Central memory CD8-positive, alpha-beta T cell (primary cell): Measurements from ENCODE around the gene MYT1.

Source experiments
- ATAC-seq: fragments of 150-1000 bp; cut with Tn5 transposase; replicated peaks from 2 replicates; pipeline ENCODE4 v1.10.0; 2022; ENCODE audit warnings: mild to moderate bottlenecking, moderate FRiP score, moderate number of reproducible peaks; ENCODE audit not compliant: poor library complexity, severe bottlenecking; ENCODE audit errors: extremely low read depth
- DNase-seq, 2 donors: peaks; one replicate each; pipeline ENCODE4 v3.0.0; 2021; ENCODE audit warnings: low spot score in 2 of 2
- H3K27ac Mint-ChIP-seq: one replicate; pipeline ENCODE4 v1.8.0; 2022; ENCODE audit warnings: low read depth, mild to moderate bottlenecking, moderate library complexity, mixed read lengths
- H3K27me3 Mint-ChIP-seq: one replicate; pipeline ENCODE4 v1.8.0; 2022; ENCODE audit warnings: mixed read lengths
- H3K36me3 Mint-ChIP-seq: one replicate; pipeline ENCODE4 v1.8.0; 2022; ENCODE audit warnings: mild to moderate bottlenecking, moderate library complexity, mixed read lengths; ENCODE audit not compliant: insufficient read depth
- H3K4me1 Mint-ChIP-seq: one replicate; pipeline ENCODE4 v1.8.0; 2022; ENCODE audit warnings: mixed read lengths
- H3K4me3 Mint-ChIP-seq: one replicate; pipeline ENCODE4 v1.8.0; 2022; ENCODE audit warnings: mild to moderate bottlenecking, moderate library complexity, mixed read lengths
- H3K9me3 Mint-ChIP-seq: one replicate; pipeline ENCODE4 v1.8.0; 2022; ENCODE audit warnings: mixed read lengths

MYT1 gene

DNA sequence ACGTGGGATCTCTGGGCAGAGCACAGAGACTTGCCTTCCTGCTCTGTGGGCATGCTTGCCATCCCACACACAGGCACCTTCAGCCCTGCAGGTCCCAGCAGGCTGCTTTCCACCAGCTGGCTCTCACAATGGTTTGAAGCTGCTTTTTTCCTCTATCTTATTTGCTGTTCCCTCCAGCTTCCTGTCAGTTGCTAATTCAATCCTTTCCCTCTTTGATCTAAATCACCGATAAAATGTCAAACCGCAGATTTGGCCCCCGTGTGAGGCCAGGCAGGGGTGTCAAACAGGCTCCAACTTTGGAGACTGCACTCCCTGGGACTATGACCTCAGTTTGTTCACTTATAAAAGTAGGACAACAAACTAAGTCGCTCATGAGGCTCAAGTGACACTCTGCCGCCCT, 50.7 kb downstream of the MYT1 start:
- Mint-ChIP-seq H3K4me3 (no peak overlapping the region), H3K27ac (no peak overlapping the region), H3K4me1 (peaks cover 27% of the 10 kb centered on the region), H3K9me3 (no peaks in the 10 kb centered on the region), H3K36me3 (peaks cover 3% of the 10 kb centered on the region), H3K27me3 (peaks cover 11% of the 10 kb centered on the region)
- no peak for ATAC-seq
- no peak for DNase-seq

DNA sequence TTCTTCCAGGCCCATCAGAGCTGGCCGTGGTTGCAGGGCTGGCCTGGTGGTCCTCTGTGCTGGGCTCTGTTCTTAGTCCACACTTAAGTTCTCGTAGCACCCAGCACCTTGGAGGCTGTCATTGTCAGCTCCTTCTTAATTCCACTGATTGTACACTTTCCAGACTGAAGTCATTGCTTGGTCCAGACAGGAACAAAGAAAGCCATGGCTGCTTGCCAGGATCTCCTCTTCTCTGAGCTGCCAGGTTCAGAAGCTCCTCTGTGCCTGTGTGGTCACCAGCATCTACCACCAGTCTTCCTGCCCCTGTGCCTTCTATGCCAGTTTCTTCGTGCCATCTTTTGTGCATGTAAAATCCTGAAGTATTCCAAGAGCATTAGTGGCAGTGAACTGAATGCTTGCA, 51.8 kb downstream of the MYT1 start:
- Mint-ChIP-seq H3K27ac (no peak overlapping the region), H3K9me3 (no peaks in the 10 kb centered on the region), H3K27me3 (peaks cover 10% of the 10 kb centered on the region), H3K36me3 (peaks cover 3% of the 10 kb centered on the region), H3K4me3 (no peak overlapping the region), H3K4me1 (peaks cover 27% of the 10 kb centered on the region)
- DNase-seq (no peak), ATAC-seq (no peak)

DNA sequence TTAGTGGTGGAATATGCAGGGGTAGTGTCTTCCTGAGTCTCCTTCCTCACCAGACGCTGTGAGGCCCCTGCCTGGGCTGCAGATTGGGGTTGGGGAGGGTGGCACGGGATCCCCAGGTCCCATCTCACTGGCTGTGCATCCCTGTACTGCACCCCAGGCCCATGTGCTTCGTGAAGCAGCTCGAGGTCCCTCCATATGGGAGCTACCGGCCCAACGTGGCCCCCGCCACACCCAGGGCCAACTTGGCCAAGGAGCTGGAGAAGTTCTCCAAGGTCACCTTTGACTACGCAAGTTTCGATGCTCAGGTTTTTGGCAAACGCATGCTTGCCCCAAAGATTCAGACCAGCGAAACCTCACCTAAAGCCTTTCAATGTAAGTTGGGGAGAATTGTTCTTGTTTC, 52.7 kb downstream of the MYT1 start:
- peaks cover 20% of the 10 kb centered on the region for H3K4me1 Mint-ChIP-seq
- H3K27me3 Mint-ChIP-seq, result peaks cover 19% of the 10 kb centered on the region
- no peak overlapping the region for H3K4me3 Mint-ChIP-seq
- H3K27ac Mint-ChIP-seq, result no peak overlapping the region
- H3K36me3 Mint-ChIP-seq, result peaks cover 3% of the 10 kb centered on the region
- H3K9me3 Mint-ChIP-seq, result no peaks in the 10 kb centered on the region
- DNase-seq, result no peak
- ATAC-seq, result no peak

DNA sequence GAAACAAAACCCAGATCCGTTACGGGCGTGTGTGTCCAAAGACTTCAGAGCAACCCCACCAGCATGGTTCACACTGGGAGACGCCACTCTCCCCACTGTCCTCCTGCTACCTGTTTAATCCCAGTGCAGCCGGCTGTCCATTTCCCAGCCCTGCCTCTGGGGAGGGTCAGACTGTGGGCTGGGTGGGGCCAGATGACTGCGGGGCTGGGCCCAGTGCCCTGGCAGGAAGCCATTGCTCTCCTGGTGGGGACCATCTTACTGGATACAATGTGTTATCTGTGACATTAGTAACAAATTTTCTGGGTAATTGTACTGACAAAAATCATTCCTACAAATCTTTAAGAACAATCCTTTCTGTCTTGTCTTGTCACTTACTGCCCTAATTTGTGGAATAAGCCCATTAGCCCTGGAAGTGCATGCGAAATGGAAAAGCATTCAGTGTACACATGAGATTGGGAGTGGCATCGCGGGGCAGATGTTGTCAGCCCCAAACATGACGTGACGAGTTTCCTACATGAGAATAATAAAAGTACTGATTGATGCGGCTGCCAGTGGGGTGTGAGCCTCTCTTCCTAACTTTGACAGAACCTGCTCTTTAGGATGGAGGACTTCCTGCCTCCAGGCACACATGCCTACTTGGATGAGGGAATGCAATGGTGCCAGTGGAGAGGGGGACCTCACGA, 53.4 kb downstream of the MYT1 start:
- Mint-ChIP-seq H3K9me3 (no peaks in the 10 kb centered on the region), H3K27me3 (peaks cover 20% of the 10 kb centered on the region), H3K27ac (no peak overlapping the region), H3K4me3 (no peak overlapping the region), H3K36me3 (peaks cover 3% of the 10 kb centered on the region), H3K4me1 (peaks cover 19% of the 10 kb centered on the region)
- DNase-seq (no peak), ATAC-seq (no peak)

DNA sequence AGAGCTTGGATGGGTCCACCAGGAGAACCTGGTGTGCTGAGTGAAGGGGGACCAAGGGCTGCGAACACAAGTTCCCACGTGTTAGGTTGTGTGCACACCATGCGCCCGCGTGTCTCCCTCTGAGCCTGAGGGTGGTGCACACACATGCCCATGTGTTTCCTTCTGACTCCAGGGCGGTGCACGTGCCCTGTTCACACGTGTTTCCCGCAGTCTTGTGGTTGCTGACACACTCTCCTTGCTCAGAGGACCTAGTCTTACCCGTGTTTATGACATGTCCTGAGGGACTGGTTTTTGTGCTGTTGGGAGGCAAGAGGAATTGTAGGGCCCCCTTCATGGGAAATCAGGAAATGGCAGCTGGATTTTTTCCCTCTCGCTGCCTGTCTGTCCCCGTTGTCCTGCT, 55.0 kb downstream of the MYT1 start:
- Mint-ChIP-seq H3K9me3 (no peaks in the 10 kb centered on the region), H3K4me3 (no peak overlapping the region), H3K27me3 (peaks cover 34% of the 10 kb centered on the region), H3K36me3 (no peaks in the 10 kb centered on the region), H3K4me1 (peaks cover 26% of the 10 kb centered on the region), H3K27ac (no peak overlapping the region)
- DNase-seq, result no peak
- ATAC-seq, result no peak

DNA sequence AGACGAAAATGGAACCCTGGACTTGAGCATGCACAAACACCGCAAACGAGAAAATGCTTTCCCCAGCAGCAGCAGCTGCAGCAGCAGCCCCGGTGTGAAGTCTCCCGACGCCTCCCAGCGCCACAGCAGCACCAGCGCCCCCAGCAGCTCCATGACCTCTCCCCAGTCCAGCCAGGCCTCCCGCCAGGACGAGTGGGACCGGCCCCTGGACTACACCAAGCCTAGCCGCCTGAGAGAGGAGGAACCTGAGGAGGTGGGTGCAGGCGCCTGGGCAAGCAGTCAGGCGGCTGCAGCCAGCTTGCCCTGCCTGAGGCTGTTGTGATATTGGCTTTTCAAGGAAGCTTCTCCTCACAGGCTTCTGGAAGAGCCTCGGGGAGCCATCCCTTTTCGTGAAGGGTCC, 55.5 kb downstream of the MYT1 start:
- H3K27ac Mint-ChIP-seq, result no peak overlapping the region
- ATAC-seq, result no peak
- H3K4me3 Mint-ChIP-seq, result no peak overlapping the region
- no peak for DNase-seq
- peaks cover 37% of the 10 kb centered on the region for H3K27me3 Mint-ChIP-seq
- H3K36me3 Mint-ChIP-seq, result no peaks in the 10 kb centered on the region
- H3K9me3 Mint-ChIP-seq, result no peaks in the 10 kb centered on the region
- peaks cover 26% of the 10 kb centered on the region for H3K4me1 Mint-ChIP-seq

DNA sequence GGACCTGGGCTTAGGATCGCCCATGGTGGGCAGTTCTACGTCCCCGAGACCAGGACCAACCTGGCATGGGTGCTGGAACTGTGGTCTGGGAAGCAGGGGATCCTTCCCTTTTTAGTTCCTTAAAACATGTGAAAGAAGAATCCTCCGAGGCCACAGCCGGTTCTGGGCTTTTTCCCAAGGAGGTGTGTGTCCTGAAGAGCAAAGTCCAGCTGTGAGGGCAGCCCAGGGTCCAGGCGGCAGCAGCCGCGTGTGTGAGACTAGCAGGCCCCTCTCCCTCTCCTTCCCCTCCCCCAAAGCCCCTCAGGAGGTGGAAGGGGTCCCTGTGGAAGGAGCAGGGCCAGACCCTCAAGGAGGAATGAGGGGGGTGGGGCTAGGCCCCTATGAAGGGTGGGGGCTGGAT, 56.2 kb downstream of the MYT1 start:
- Mint-ChIP-seq H3K4me1 (peaks cover 22% of the 10 kb centered on the region), H3K27ac (no peak overlapping the region), H3K9me3 (no peaks in the 10 kb centered on the region), H3K36me3 (no peaks in the 10 kb centered on the region), H3K27me3 (peaks cover 37% of the 10 kb centered on the region), H3K4me3 (no peak overlapping the region)
- DNase-seq, result no peak
- ATAC-seq, result no peak

DNA sequence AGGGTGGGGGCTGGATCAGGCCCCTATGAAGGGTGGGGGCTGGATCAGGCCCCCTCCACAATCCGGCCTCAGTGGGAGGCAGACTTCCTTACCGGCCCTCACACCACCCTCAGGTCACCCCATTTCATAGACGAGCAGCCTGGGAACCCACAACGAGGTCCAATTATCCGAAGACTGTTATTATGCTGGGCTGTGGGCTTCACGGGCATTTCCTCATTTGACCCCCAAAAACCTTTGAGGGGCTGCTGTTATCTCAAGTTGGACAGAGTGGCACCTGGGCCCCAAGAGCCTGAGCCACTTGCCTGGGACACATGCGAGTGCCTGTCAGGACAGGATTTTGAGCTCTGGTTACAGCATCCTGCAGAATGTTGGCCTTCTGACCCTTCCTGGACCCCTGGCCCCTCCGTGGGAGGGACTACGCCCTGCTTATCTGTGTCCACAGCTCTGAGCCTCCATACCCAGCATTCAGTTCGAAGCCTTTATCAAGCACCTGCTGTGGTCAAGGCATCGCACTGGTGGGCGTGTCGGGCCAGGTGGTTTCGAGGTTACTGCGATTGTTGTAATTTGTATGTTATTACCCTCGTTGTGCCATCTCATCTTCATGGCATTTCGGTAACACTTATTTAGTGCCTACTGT, 56.8 kb downstream of the MYT1 start:
- DNase-seq, result no peak
- Mint-ChIP-seq H3K27ac (no peak overlapping the region), H3K27me3 (peaks cover 37% of the 10 kb centered on the region), H3K4me3 (no peak overlapping the region), H3K36me3 (no peaks in the 10 kb centered on the region), H3K9me3 (no peaks in the 10 kb centered on the region), H3K4me1 (peaks cover 22% of the 10 kb centered on the region)
- ATAC-seq, result no peak

DNA sequence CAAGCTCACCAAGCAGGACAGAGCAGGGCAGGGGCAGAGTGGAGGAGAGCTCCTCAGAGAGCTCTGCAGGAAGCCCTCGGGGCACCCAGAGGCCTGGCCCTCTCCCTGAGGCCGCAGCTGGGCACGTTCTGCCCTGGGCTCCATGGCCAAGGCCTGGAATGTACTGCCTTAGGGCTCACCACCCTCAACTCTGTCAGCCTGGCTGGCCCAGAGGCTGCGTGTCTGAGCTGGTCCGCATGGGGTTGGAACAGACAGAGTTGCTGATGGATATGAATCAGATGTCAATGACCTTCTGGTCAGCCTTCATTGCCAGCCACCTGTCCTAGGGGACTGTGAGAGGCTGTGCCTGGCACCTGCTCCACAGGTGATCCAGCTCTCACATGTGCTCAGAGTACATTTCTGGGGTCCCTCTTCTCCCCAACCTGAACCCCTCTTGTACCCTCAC, 58.1 kb downstream of the MYT1 start:
- Mint-ChIP-seq H3K4me3 (no peak overlapping the region), H3K4me1 (peaks cover 32% of the 10 kb centered on the region), H3K27ac (no peak overlapping the region), H3K27me3 (peaks cover 37% of the 10 kb centered on the region), H3K36me3 (no peaks in the 10 kb centered on the region), H3K9me3 (no peaks in the 10 kb centered on the region)
- DNase-seq, result no peak
- ATAC-seq, result no peak

DNA sequence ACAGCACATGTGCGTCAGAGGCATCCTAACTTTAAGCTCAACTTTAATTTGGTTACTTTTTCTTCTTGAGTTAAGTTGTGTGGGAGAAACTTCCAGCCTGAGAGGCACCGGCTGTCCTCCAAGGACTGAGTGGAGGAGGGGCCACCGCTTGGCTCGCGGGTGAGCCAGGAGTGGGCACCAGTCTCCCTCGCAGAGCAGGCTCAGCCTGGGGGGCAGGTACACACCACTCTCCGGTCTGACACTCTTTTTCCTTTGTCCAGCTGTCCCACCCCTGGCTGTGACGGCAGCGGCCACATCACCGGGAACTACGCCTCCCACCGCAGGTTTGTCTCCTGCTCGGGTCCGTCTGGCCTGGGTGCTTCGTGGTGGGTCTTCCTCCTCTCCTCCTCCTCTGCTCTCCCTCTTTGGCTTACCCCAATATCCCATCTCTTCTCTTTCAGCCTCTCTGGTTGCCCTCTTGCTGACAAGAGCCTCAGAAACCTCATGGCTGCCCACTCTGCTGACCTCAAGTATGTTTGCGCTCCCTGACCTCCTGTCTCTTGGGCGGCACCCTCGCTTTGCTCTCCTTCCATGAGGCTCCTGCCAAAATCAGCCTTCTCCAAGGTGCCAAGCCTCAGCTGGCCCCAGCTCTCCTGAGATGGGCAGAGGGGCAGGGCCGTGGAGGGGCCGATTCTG, 58.7 kb downstream of the MYT1 start:
- Mint-ChIP-seq H3K27me3 (peaks cover 40% of the 10 kb centered on the region), H3K4me1 (peaks cover 36% of the 10 kb centered on the region), H3K36me3 (no peaks in the 10 kb centered on the region), H3K27ac (no peak overlapping the region), H3K4me3 (no peak overlapping the region), H3K9me3 (no peaks in the 10 kb centered on the region)
- no peak for ATAC-seq
- DNase-seq, result no peak

DNA sequence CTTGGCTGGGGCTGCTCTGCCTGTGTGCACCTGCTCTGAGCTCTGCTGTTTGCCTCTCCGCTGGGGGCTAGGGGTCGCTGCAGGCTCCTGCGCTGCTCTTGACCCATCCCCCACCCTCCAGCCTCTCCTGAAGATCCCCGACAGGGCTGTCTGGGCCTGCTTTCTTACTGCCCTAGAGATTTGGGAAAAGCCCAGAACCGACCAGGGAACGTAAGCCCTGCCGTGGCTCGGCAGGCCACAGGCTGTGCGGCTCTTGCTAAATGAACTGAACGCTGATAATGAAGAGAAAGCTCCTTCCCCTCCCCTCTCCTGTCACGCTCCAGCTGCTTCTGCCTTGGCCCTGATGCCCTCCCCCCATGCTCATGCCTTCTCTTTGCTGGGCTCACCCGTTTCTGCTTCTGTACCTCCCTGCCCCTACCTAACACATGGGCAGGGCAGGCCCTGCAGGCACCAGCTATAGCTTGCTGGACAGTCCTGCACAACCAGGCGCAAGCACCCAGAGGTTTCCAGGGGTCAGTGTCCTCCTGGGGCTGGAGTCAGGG, 59.3 kb downstream of the MYT1 start:
- ATAC-seq (no peak), DNase-seq (no peak)
- no peak overlapping the region for H3K27ac Mint-ChIP-seq
- H3K9me3 Mint-ChIP-seq, result no peaks in the 10 kb centered on the region
- no peaks in the 10 kb centered on the region for H3K36me3 Mint-ChIP-seq
- peaks cover 40% of the 10 kb centered on the region for H3K4me1 Mint-ChIP-seq
- H3K4me3 Mint-ChIP-seq, result no peak overlapping the region
- H3K27me3 Mint-ChIP-seq, result peaks cover 46% of the 10 kb centered on the region

DNA sequence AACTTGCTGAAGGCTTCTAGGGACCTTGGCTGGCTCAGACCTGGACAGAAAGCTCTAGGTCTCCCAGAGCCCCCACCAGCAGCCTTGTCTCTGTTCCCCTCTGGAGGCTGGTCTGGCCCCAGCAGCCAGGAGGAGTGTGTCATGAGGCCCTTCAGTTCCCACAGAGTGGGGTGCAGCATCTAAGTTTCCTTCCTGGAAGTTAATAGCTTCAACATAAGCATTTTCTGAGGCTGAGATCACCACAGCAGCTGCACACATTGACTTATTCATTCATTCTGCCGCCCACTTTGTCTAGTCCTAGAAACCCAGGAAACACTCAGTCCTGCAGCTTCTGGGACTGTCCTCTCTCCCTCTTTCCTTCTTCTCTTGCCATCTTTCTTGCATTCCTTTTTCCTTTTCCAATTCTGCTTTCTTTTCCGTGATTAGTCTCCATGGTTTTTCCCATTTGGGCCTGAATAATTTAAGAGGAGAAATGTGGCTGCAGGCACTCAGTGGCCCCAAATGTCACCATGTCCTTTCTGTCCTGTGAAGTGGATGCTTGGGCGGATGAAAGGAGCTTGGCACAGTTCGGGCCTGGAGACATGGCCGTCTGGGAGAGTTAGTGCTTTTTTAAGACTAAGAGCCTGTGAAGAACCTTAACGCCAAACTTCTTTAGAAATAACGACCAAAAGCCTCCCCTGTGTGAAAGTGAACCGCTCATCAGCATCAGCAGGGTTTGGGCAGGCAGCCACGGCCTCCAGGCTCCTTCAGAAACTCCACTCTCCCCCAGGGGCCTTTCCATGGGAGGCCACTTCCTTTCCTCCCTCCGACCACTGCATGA, 60.3 kb downstream of the MYT1 start:
- Mint-ChIP-seq H3K27me3 (peaks cover 46% of the 10 kb centered on the region), H3K4me3 (no peak overlapping the region), H3K4me1 (peaks cover 31% of the 10 kb centered on the region), H3K9me3 (no peaks in the 10 kb centered on the region), H3K36me3 (no peaks in the 10 kb centered on the region), H3K27ac (no peak overlapping the region)
- ATAC-seq (no peak), DNase-seq (no peak)
